Measurements from ENCODE around the gene KRT6B. TPM values are rescaled to one million over a fixed set of nuclear protein-coding genes. Genes with fewer than 3 reads are reported as not detected.
"Not testable (repeated sequence)": the region's sequence is repeated elsewhere in the genome, so short reads cannot be mapped to it uniquely, and the experiment has no call there.

Gene KRT6B
- total and polyA plus RNA-seq, 2 of the 8 experiments (the other 6 are each of a cell fraction or from before 2014, with no cell fraction given) = not detected

DNA sequence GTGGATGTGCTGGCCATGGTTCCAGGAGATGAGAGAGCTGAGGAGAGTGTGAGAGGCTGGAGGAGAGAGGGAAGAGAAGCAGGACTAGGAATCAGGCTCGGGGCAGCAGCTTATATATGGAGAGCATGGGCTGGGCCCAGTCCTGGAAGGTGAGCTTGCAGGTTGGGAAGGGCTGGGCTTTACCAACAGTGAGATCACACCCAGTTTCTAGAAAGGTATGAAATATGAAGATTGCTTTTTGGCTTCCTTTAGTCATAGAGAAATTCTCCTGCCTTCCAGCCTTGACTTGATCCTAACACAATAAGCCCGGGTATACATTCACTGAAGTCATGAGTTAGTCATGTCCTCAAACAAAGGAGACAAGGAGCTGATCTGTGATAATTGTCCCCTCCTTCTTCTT is 41.2 kb upstream of the KRT6B start, which contains the start of gene KRT6A:
Gene KRT6A (minus strand): TSS at position 86 of the 400 bp plus-strand sequence. CDS start 69 bp downstream, at position 17.
- no peak for FAIRE-seq
- H2BK5ac ChIP-seq (ENCODE audit: low read depth, low read length) = no peak within 1 kb of the TSS
- H3K79me2 ChIP-seq (ENCODE audit: control insufficient read depth in 1 of 2, insufficient read depth in 2 of 2, low read length in 2 of 2) = no peaks in the 10 kb centered on the region
- 96% methylated on average over 2 of the region's 2 CpGs; no CpG with 5 or more reads in 1 of the 2 experiments for WGBS, 2 experiments (ENCODE audit: extremely low coverage in 1 of 2, insufficient coverage in 1 of 2, insufficient read length in 1 of 2, insufficient replicate concordance in 2 of 2, low coverage in 1 of 2, low lambda C conversion rate in 2 of 2, missing lambda C conversion rate in 1 of 2)
- H3K23me2 ChIP-seq (ENCODE audit: low read depth, low read length) = no peaks in the 10 kb centered on the region; the same call in 1 of the 2 replicates
- H4K91ac ChIP-seq (replicated peaks; ENCODE audit: insufficient read length, low read length) = no peak within 1 kb of the TSS
- H2BK12ac ChIP-seq (ENCODE audit: low read depth, low read length) = no peak within 1 kb of the TSS
- H2BK15ac ChIP-seq (ENCODE audit: low read length) = no peak within 1 kb of the TSS
- no peak within 1 kb of the TSS for H3K27ac ChIP-seq (ENCODE audit: low read depth, low read length)
- no peak within 1 kb of the TSS for H3K9ac ChIP-seq (replicated peaks in 1 of 4; ENCODE audit: extremely low read depth in 1 of 4, low read depth in 3 of 4, low read length in 3 of 4)
- H3K79me1 ChIP-seq (ENCODE audit: low read depth, low read length) = no peaks in the 10 kb centered on the region
- H2BK20ac ChIP-seq (ENCODE audit: low read length) = no peak within 1 kb of the TSS
- ChIA-PET POLR2A (ENCODE audit: partially characterized antibody) (no interaction called here), CTCF (ENCODE audit: partially characterized antibody) (interaction anchor here (1.1 to 4.6 kb wide), 6 partner anchors 12 to 186 kb away, joined by 3 to 29 read pairs (median 6); no protein-coding TSS in a partner anchor)
- H2BK120ac ChIP-seq (replicated peaks; ENCODE audit: low read depth, low read length) = no peak within 1 kb of the TSS
- H2AFZ ChIP-seq (ENCODE audit: low read length) = no peak within 1 kb of the TSS
- no peak within 1 kb of the TSS for H3K4ac ChIP-seq (replicated peaks; ENCODE audit: insufficient read length, low read depth, low read length)
- H3K18ac ChIP-seq (ENCODE audit: extremely low read depth, low read length) = no peak within 1 kb of the TSS
- no peak within 1 kb of the TSS for H4K8ac ChIP-seq (ENCODE audit: extremely low read depth, insufficient read depth, low read length)
- H3K9me3 ChIP-seq (ENCODE audit: insufficient read depth in 2 of 2, low read depth in 1 of 2, low read length in 1 of 2) = no peaks in the 10 kb centered on the region
- no peaks in the 10 kb centered on the region for H4K20me1 ChIP-seq (replicated peaks in 1 of 2; ENCODE audit: control insufficient read depth in 1 of 2, insufficient read depth in 2 of 2, low read length in 2 of 2)
- H3K14ac ChIP-seq (ENCODE audit: insufficient read length) = no peak within 1 kb of the TSS
- no peak for TF ChIP-seq YY1 (IDR thresholded peaks at IDR 0.05; ENCODE audit: low read depth, low read length)
- H2AK5ac ChIP-seq (ENCODE audit: low read depth, low read length) = no peak within 1 kb of the TSS
- no peak for DNase-seq (ENCODE audit: low read depth in 1 of 2, low spot score in 2 of 2)
- no peak within 1 kb of the TSS for H3K4me2 ChIP-seq (ENCODE audit: insufficient read depth in 1 of 2, low read depth in 2 of 2, low read length in 2 of 2)
- H3K23ac ChIP-seq (ENCODE audit: insufficient read length) = no peak within 1 kb of the TSS
- no peak within 1 kb of the TSS for H4K5ac ChIP-seq (ENCODE audit: insufficient read length, low read depth, low read length)
- no peak within 1 kb of the TSS for H3K56ac ChIP-seq (replicated peaks; ENCODE audit: insufficient read length, low read depth, low read length)
- H3K4me1 ChIP-seq (replicated peaks in 1 of 4; ENCODE audit: control insufficient read depth in 3 of 4, insufficient read depth in 4 of 4, low read length in 3 of 4) = peaks cover 5 to 10% (median 8%) of the 10 kb centered on the region in 4 experiments; a peak in 6 of 7 replicates
- H3K27me3 ChIP-seq (replicated peaks in 1 of 4; ENCODE audit: control insufficient read depth in 3 of 4, extremely low read depth in 1 of 4, insufficient read depth in 3 of 4, low read length in 3 of 4) = no peaks in the 10 kb centered on the region; a peak in 1 of 7 replicates
- H3K36me3 ChIP-seq (ENCODE audit: control insufficient read depth in 2 of 4, insufficient read depth in 4 of 4, low read length in 3 of 4) = no peaks in the 10 kb centered on the region
- no peak within 1 kb of the TSS for H3K4me3 ChIP-seq (ENCODE audit: extremely low read depth in 1 of 4, insufficient read depth in 2 of 4, low read depth in 3 of 4, low read length in 4 of 4)

DNA sequence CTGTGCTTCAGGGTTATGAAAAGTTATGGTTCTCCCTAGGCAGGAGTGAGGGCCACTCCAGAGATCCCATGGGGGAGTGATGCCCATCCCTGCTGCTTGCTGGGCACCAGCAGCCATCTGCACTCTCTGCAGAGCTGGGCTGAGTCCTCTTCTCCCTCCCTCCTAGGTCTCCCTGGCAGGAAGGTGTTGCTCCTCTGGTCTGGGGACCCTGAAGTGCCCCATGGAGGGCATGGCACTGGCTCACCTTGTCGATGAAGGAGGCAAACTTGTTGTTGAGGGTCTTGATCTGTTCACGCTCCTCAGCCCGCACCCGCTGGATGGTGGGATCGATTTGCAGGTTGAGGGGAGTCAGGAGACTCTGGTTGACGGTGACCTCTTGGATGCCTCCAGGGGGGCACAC is 40.5 kb upstream of the KRT6B start:
- H2BK15ac ChIP-seq (ENCODE audit: low read length); POLR2A ChIA-PET (ENCODE audit: partially characterized antibody); H3K14ac ChIP-seq (ENCODE audit: insufficient read length); H3K27ac ChIP-seq (ENCODE audit: low read depth, low read length); H3K18ac ChIP-seq (ENCODE audit: extremely low read depth, low read length); H2AFZ ChIP-seq (ENCODE audit: low read length); H2BK120ac ChIP-seq (replicated peaks; ENCODE audit: low read depth, low read length); H3K9ac ChIP-seq (replicated peaks in 1 of 4; ENCODE audit: extremely low read depth in 1 of 4, low read depth in 3 of 4, low read length in 3 of 4); H2AK5ac ChIP-seq (ENCODE audit: low read depth, low read length); H3K23ac ChIP-seq (ENCODE audit: insufficient read length); H3K36me3 ChIP-seq (ENCODE audit: control insufficient read depth in 2 of 4, insufficient read depth in 4 of 4, low read length in 3 of 4); FAIRE-seq; H2BK5ac ChIP-seq (ENCODE audit: low read depth, low read length); H3K79me1 ChIP-seq (ENCODE audit: low read depth, low read length); H3K23me2 ChIP-seq (ENCODE audit: low read depth, low read length); H4K91ac ChIP-seq (replicated peaks; ENCODE audit: insufficient read length, low read length); H3K56ac ChIP-seq (replicated peaks; ENCODE audit: insufficient read length, low read depth, low read length); DNase-seq (ENCODE audit: low read depth in 1 of 2, low spot score in 2 of 2); H2BK20ac ChIP-seq (ENCODE audit: low read length); H3K27me3 ChIP-seq (replicated peaks in 1 of 4; ENCODE audit: control insufficient read depth in 3 of 4, extremely low read depth in 1 of 4, insufficient read depth in 3 of 4, low read length in 3 of 4); H4K5ac ChIP-seq (ENCODE audit: insufficient read length, low read depth, low read length); H2BK12ac ChIP-seq (ENCODE audit: low read depth, low read length); H3K4me3 ChIP-seq (ENCODE audit: extremely low read depth in 1 of 4, insufficient read depth in 2 of 4, low read depth in 3 of 4, low read length in 4 of 4); H3K4me2 ChIP-seq (ENCODE audit: insufficient read depth in 1 of 2, low read depth in 2 of 2, low read length in 2 of 2); H3K79me2 ChIP-seq (ENCODE audit: control insufficient read depth in 1 of 2, insufficient read depth in 2 of 2, low read length in 2 of 2); H3K4ac ChIP-seq (replicated peaks; ENCODE audit: insufficient read length, low read depth, low read length); H4K20me1 ChIP-seq (replicated peaks in 1 of 2; ENCODE audit: control insufficient read depth in 1 of 2, insufficient read depth in 2 of 2, low read length in 2 of 2); H3K9me3 ChIP-seq (ENCODE audit: insufficient read depth in 2 of 2, low read depth in 1 of 2, low read length in 1 of 2); H4K8ac ChIP-seq (ENCODE audit: extremely low read depth, insufficient read depth, low read length): not testable (repeated sequence)
- WGBS, 2 experiments (ENCODE audit: extremely low coverage in 1 of 2, insufficient coverage in 1 of 2, insufficient read length in 1 of 2, insufficient replicate concordance in 2 of 2, low coverage in 1 of 2, low lambda C conversion rate in 2 of 2, missing lambda C conversion rate in 1 of 2) = 96% methylated on average over 5 of the region's 6 CpGs; no CpG with 5 or more reads in 1 of the 2 experiments
- peaks cover 5 to 10% (median 8%) of the 10 kb centered on the region in 4 experiments; a peak in 6 of 7 replicates for H3K4me1 ChIP-seq (replicated peaks in 1 of 4; ENCODE audit: control insufficient read depth in 3 of 4, insufficient read depth in 4 of 4, low read length in 3 of 4)
- CTCF ChIA-PET (ENCODE audit: partially characterized antibody) = interaction anchor here (3.0 kb wide), 1 partner anchor 97 kb away, joined by 11 read pairs; no protein-coding TSS in a partner anchor
